ENCODE measurements around the gene BRCC3. TPM values are rescaled to one million over a fixed set of nuclear protein-coding genes. Genes with fewer than 3 reads are reported as not detected.
A peak's percentile ranks its signal among the peaks of the same experiment; 100 is the strongest.

BRCC3 gene
- total and polyA plus RNA-seq, 2 of the 13 experiments (the other 11 are each of a cell fraction or from before 2014, with no cell fraction given) = 19.8 to 24.3 TPM

GRCh38 chrX:155070975-155071693 is at the start of gene BRCC3, which contains the start of the genes CMC4 and MTCP1 (continued):
- peak; percentile 37; the same call in 1 of the 2 replicates for TF ChIP-seq HDAC1 (CRISPR knock-in tag; IDR thresholded peaks at IDR 0.05)
- TF ChIP-seq GTF2F1 (IDR thresholded peaks at IDR 0.05; ENCODE audit: low read length) = no peak
- TF ChIP-seq, protein P1, sequence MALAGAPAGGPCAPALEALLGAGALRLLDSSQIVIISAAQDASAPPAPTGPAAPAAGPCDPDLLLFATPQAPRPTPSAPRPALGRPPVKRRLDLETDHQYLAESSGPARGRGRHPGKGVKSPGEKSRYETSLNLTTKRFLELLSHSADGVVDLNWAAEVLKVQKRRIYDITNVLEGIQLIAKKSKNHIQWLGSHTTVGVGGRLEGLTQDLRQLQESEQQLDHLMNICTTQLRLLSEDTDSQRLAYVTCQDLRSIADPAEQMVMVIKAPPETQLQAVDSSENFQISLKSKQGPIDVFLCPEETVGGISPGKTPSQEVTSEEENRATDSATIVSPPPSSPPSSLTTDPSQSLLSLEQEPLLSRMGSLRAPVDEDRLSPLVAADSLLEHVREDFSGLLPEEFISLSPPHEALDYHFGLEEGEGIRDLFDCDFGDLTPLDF (CRISPR knock-in tag; IDR thresholded peaks at IDR 0.05) = no peak
- TF ChIP-seq ZNF350 (CRISPR knock-in tag; IDR thresholded peaks at IDR 0.05; ENCODE audit: borderline replicate concordance, low read depth) = 0 out of 2 replicates have a peak, but pooled peaks have one; percentile 34
- TF ChIP-seq FOXJ3 (CRISPR knock-in tag; IDR thresholded peaks at IDR 0.05; ENCODE audit: borderline replicate concordance) = no peak
- TF ChIP-seq POLR2AphosphoS5 (IDR thresholded peaks at IDR 0.05; ENCODE audit: low read depth, low read length) = peak; percentile 81
- TF ChIP-seq ZNF83 (CRISPR knock-in tag; IDR thresholded peaks at IDR 0.05; ENCODE audit: borderline replicate concordance) = 0 out of 2 replicates have a peak, but pooled peaks have one; percentile 18
- no peak for TF ChIP-seq ZIK1 (CRISPR knock-in tag; IDR thresholded peaks at IDR 0.05; ENCODE audit: borderline replicate concordance, low read depth)
- TF ChIP-seq SMAD3 (CRISPR knock-in tag; IDR thresholded peaks at IDR 0.05) = no peak
- TF ChIP-seq ARID4A (CRISPR knock-in tag; IDR thresholded peaks at IDR 0.05; ENCODE audit: borderline replicate concordance) = peak; percentile 64
- no peak for TF ChIP-seq ZMAT3 (CRISPR knock-in tag; conservative IDR thresholded peaks at IDR 0.05)
- TF ChIP-seq THAP11 (CRISPR knock-in tag; IDR thresholded peaks at IDR 0.05) = no peak
- no peak for TF ChIP-seq HOMEZ (CRISPR knock-in tag; IDR thresholded peaks at IDR 0.05; ENCODE audit: low read depth)
- TF ChIP-seq, protein P2, sequence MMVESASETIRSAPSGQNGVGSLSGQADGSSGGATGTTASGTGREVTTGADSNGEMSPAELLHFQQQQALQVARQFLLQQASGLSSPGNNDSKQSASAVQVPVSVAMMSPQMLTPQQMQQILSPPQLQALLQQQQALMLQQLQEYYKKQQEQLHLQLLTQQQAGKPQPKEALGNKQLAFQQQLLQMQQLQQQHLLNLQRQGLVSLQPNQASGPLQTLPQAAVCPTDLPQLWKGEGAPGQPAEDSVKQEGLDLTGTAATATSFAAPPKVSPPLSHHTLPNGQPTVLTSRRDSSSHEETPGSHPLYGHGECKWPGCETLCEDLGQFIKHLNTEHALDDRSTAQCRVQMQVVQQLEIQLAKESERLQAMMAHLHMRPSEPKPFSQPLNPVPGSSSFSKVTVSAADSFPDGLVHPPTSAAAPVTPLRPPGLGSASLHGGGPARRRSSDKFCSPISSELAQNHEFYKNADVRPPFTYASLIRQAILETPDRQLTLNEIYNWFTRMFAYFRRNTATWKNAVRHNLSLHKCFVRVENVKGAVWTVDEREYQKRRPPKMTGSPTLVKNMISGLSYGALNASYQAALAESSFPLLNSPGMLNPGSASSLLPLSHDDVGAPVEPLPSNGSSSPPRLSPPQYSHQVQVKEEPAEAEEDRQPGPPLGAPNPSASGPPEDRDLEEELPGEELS (CRISPR knock-in tag; IDR thresholded peaks at IDR 0.05) = no peak
- TF ChIP-seq NFIC (IDR thresholded peaks at IDR 0.05; ENCODE audit: low read length) = no peak
- TF ChIP-seq CC2D1A (CRISPR knock-in tag; IDR thresholded peaks at IDR 0.05) = no peak
- TF ChIP-seq SSRP1 (CRISPR knock-in tag; IDR thresholded peaks at IDR 0.05) = no peak
- TF ChIP-seq MXD4 (CRISPR knock-in tag; IDR thresholded peaks at IDR 0.05) = no peak
- peak; percentile 16; the same call in 1 of the 2 replicates for TF ChIP-seq SPEN (CRISPR knock-in tag; IDR thresholded peaks at IDR 0.05; ENCODE audit: low read depth)
- no peak for TF ChIP-seq ZNF747 (CRISPR knock-in tag; IDR thresholded peaks at IDR 0.05; ENCODE audit: borderline replicate concordance)

Measured in HepG2 (cell line).